Amniotic stem cell (primary cell): ENCODE measurements around the gene GUCA1A.
"Not testable (repeated sequence)": the region's sequence is repeated elsewhere in the genome, so short reads cannot be mapped to it uniquely, and the experiment has no call there.

Experiments
- DNase-seq: peaks from one replicate; lab custom pipeline; 2025; lab: John Stamatoyannopoulos, UW

GUCA1A gene

DNA sequence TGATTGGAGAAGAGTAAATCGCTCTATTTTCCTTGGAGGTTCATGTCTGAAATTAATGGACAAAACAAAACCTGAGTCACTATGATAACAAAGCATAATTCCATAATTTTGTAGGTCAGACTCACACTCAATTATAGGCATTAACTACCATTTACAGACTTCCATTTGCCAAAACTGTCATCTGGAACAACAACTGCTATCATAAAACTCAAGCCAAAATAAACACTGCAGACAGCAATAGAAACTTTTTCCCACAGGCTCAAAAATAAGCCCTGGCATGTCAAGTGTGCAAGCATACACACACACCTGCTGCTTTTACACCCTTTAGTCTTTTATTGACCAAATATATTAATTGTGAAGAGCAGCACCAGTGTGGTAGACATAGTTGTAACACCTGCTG is 37.4 kb downstream of the GUCA1A start:
- no peak for DNase-seq

DNA sequence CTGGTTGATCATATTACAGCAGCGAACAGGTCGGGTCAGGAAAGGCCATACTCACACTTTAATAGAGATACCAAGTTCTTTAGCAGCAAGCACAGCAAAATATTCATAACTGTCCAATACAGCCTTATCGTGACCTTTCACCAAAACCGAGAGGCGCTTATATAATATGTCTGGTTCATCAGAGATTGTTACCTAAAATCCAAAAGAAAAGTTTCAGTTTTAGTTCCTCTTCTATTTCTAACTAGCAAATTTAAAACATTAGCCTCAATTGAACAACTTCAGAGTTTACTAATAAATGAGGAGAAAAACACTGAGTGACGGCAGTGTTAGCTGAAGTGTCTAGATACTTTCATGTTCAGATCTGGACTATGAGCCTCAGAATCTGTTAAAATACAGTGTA is 38.6 kb downstream of the GUCA1A start:
- no peak for DNase-seq

GRCh38 chr6:42212442-42212841 is 39.3 kb downstream of the GUCA1A start:
- no peak for DNase-seq

DNA sequence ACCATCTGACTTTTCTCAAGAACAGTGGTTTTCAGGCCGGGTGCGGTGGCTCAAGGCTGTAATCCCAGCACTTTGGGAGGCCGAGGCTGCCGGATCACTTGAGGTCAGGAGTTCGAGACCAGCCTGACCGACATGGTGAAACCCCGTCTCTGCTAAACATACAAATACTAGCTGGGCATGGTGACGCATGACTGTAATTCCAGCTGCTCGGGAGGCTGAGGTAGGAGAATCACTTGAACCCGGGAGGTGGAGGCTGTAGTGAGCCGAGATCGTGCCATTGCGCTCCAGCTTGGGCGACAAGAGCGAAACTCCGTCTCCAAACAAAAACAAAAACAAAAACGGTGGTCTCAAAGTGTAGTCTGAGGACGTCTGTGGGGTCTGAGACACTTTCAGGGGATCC is 43.3 kb downstream of the GUCA1A start:
- DNase-seq, result not testable (repeated sequence)

GRCh38 chr6:42217157-42217518 is 44.0 kb downstream of the GUCA1A start:
- DNase-seq, result no peak

- DNase-seq, result peak; percentile 93
Observed at GRCh38 chr6:42217519-42218367, 44.6 kb downstream of the GUCA1A start, which contains the start of gene MRPS10. Gene MRPS10, minus strand, starts transcription at chr6:42217861. Its CDS starts 12 bp downstream, at chr6:42217849.

GRCh38 chr6:42220807-42221206 is 47.6 kb downstream of the GUCA1A start:
- no peak for DNase-seq

- no peak for DNase-seq
Observed at GRCh38 chr6:42221546-42221945, 48.4 kb downstream of the GUCA1A start.

GRCh38 chr6:42222448-42222847 is 49.3 kb downstream of the GUCA1A start:
- DNase-seq, result no peak

- peak; percentile 54 for DNase-seq
Observed at GRCh38 chr6:42224222-42225028, 51.3 kb downstream of the GUCA1A start.

DNA sequence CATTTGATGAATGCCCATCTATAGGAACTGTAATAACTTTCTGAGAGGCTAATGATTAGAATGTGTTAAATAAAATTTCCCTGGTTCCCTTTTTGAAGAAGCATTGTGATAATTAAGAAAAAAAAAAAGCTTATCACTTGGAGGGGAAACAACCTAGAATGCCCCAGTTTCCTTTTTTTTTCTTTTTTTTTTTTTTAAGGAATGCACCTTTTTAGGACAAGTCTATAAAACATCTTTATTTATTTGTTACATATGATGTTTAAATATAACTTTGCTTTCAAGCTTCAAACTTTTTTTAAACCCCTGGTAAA is 51.8 kb downstream of the GUCA1A start:
- no peak for DNase-seq

- no peak for DNase-seq
Observed at GRCh38 chr6:42225419-42225818, 52.3 kb downstream of the GUCA1A start.

DNA sequence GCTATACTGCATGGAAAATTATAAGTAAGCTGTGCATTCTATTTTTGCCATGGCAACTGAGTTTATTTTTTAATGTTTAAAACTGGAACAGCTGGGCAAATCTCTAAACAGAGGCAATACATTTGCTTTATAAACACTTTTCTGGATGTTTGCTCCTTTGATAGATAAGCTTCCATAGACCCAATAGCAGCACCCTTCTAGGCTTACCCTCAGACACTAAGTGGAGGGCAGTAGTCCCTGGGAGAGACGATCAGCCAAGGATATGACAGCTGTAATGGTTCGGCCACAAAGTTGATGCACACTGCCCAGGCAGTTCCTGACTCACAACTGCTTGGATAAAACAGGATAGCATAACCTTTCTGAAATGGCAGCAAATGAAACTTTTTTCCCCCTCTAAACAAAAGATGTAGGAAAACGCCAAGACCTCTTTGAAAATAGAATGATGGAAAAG is 53.0 kb downstream of the GUCA1A start:
- peak; percentile 49 for DNase-seq

DNA sequence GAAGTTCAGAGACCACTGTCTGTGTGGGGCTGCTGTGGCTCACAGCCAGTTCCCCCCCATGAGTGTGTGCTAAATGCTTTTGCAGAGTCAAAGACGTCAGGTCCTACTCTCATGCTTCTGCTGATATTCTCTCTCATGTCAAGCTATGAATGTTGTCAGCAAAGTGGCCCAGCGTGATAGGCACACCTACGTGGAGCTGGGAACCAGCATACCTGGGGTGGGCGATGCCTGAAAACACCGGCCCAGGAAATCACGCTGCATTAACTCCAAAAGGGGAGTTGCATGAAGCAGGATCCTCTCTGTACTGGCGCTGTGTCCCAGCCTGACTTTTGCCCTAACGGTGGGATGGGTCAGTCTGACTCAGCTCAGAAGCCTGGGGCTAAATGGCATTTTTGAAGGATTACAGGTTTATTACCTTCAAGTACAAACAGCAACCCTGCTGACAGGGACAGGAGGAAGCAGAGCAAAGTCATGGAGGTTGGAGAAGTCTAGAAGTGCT is 53.5 kb downstream of the GUCA1A start:
- no peak for DNase-seq

- DNase-seq, result no peak
Observed at GRCh38 chr6:42227173-42227850, 54.1 kb downstream of the GUCA1A start.

DNA sequence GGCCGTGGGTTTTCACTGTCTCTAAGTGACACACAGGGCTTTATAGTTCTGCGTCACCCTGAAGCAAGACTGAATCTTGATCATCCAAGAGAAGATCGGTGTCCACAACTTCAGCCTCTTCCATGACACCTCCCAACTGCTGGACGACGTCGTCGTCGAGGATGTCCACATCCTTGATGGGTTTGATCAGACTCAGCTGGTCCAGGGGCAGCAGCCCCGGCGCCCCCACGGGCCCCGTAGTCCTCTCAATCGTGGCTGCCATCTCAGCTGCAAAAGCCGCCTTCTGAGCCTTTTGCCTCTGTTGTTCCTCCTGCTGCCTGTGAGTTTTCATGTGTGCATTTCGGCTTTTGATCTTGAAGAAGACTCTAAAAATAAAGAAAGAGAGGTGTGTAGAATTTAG is 55.1 kb downstream of the GUCA1A start:
- no peak for DNase-seq
